Measurements from ENCODE around the gene ERI3.

The ERI3 gene

GRCh38 chr1:44314452-44314851 is 40.6 kb downstream of the ERI3 start:
- no peaks in the 10 kb centered on the region for H3K36me3 ChIP-seq
- no peak overlapping the region for H3K27ac ChIP-seq

GRCh38 chr1:44313265-44313918 is 41.7 kb downstream of the ERI3 start:
- peaks cover 3% of the 10 kb centered on the region for H3K36me3 ChIP-seq
- H3K4me1 ChIP-seq (ENCODE audit: control insufficient read depth in 1 of 2, insufficient read depth in 1 of 2, low read depth in 1 of 2, low read length in 1 of 2): no peaks in the 10 kb centered on the region
- no peaks in the 10 kb centered on the region for H3K9me3 ChIP-seq
- no peak for TF ChIP-seq CTCF (IDR thresholded peaks at IDR 0.05)
- no peak overlapping the region for H3K4me3 ChIP-seq (ENCODE audit: low read depth in 1 of 2, low read length in 1 of 2)
- no peak overlapping the region for H3K27ac ChIP-seq
- no peaks in the 10 kb centered on the region for H3K27me3 ChIP-seq

More at GRCh38 chr1:44314452-44314851, 40.6 kb downstream of the ERI3 start:
- TF ChIP-seq CTCF (IDR thresholded peaks at IDR 0.05): no peak
- Histone ChIP-seq H3K4me1 (ENCODE audit: control insufficient read depth in 1 of 2, insufficient read depth in 1 of 2, low read depth in 1 of 2, low read length in 1 of 2) (no peaks in the 10 kb centered on the region), H3K9me3 (no peaks in the 10 kb centered on the region), H3K27me3 (no peaks in the 10 kb centered on the region), H3K4me3 (ENCODE audit: low read depth in 1 of 2, low read length in 1 of 2) (no peak overlapping the region)

GRCh38 chr1:44312399-44313196 is 42.5 kb downstream of the ERI3 start:
- Histone ChIP-seq H3K27me3 (no peaks in the 10 kb centered on the region), H3K9me3 (no peaks in the 10 kb centered on the region), H3K4me1 (ENCODE audit: control insufficient read depth in 1 of 2, insufficient read depth in 1 of 2, low read depth in 1 of 2, low read length in 1 of 2) (no peaks in the 10 kb centered on the region), H3K4me3 (ENCODE audit: low read depth in 1 of 2, low read length in 1 of 2) (no peak overlapping the region), H3K36me3 (peaks cover 11% of the 10 kb centered on the region), H3K27ac (no peak overlapping the region)
- no peak for TF ChIP-seq CTCF (IDR thresholded peaks at IDR 0.05)

- Histone ChIP-seq H3K4me3 (ENCODE audit: low read depth in 1 of 2, low read length in 1 of 2) (no peak overlapping the region), H3K27ac (no peak overlapping the region), H3K4me1 (ENCODE audit: control insufficient read depth in 1 of 2, insufficient read depth in 1 of 2, low read depth in 1 of 2, low read length in 1 of 2) (no peaks in the 10 kb centered on the region), H3K27me3 (no peaks in the 10 kb centered on the region), H3K9me3 (no peaks in the 10 kb centered on the region), H3K36me3 (peaks cover 25% of the 10 kb centered on the region)
- TF ChIP-seq CTCF (IDR thresholded peaks at IDR 0.05): no peak
These were observed 45.1 kb downstream of the ERI3 start for GRCh38 chr1:44310006-44310405.

- Histone ChIP-seq H3K36me3 (peaks cover 25% of the 10 kb centered on the region), H3K27ac (no peak overlapping the region), H3K4me3 (ENCODE audit: low read depth in 1 of 2, low read length in 1 of 2) (no peak overlapping the region), H3K4me1 (ENCODE audit: control insufficient read depth in 1 of 2, insufficient read depth in 1 of 2, low read depth in 1 of 2, low read length in 1 of 2) (no peaks in the 10 kb centered on the region), H3K27me3 (no peaks in the 10 kb centered on the region), H3K9me3 (no peaks in the 10 kb centered on the region)
- no peak for TF ChIP-seq CTCF (IDR thresholded peaks at IDR 0.05)
These were observed 49.1 kb downstream of the ERI3 start for GRCh38 chr1:44305962-44306422.
